Upper lobe of left lung (tissue), 4 donors: ENCODE results near the gene FLOT1.

Experiments used
- CTCF ChIP-seq, 6 experiments: fragments of 450-650 bp in 4 of 6; fragments of 200-600 bp in 2 of 6; sonication (generic) in 2 of 6; IDR thresholded peaks; one replicate each; pipeline ENCODE4 v1.5.1; 2016 to 2019; ENCODE audit warnings: antibody characterized with exemption in 6 of 6
- POLR2A ChIP-seq, 4 donors: fragments of 450-650 bp; IDR thresholded peaks; one replicate each; pipeline ENCODE4 v1.5.1; 2016 to 2017; ENCODE audit warnings: antibody characterized with exemption in 4 of 4, mild to moderate bottlenecking in 2 of 4

- no peak for TF ChIP-seq CTCF (IDR thresholded peaks at IDR 0.05)
- no peak for TF ChIP-seq POLR2A (IDR thresholded peaks at IDR 0.05)
These were observed 32.2 kb upstream of the FLOT1 start for GRCh38 chr6:30774701-30775100.
